PC-3 (cell line): ENCODE results near the gene CSNK2A1. TPM values are rescaled to one million over a fixed set of nuclear protein-coding genes. Genes with fewer than 3 reads are reported as not detected.

Source experiments
- ATAC-seq: fragments of 200-7000 bp; cut with Tn5 transposase; 2 replicates; pipeline ENCODE4 v1.9.1; 2020; ENCODE audit warnings: mild to moderate bottlenecking, moderate library complexity
- BruUV-seq: library from RNA; stranded (reverse); fragments of 400-500 nt; replicated peaks from 2 replicates; lab custom pipeline; 2021; lab: Mats Ljungman, UMichigan
- CTCF ChIA-PET: fragments of 300-600 bp; sonication (Branson Sonifier 250); formaldehyde crosslinking; loops from one replicate; lab custom pipeline; 2022; ENCODE audit warnings: antibody characterized with exemption; lab: Charles Lee
- POLR2A ChIA-PET: fragments of 300-600 bp; sonication (Branson Sonifier 250); formaldehyde crosslinking; loops from one replicate; lab custom pipeline; 2022; ENCODE audit warnings: antibody characterized with exemption; ENCODE audit not compliant: unreplicated experiment; lab: Charles Lee
- DNase-seq: peaks from one replicate; pipeline ENCODE4 v3.0.0-alpha.2; 2015
- H2AFZ ChIP-seq: fragments of 300-600 bp; sonication (generic); 2 replicates; pipeline ENCODE4 v1.6.0; 2016; ENCODE audit warnings: antibody characterized with exemption, low read length
- H3F3A ChIP-seq: fragments of 300-600 bp; sonication (generic); one replicate; pipeline ENCODE4 v1.6.0; 2017; ENCODE audit warnings: antibody characterized with exemption, low read length, control low read depth, mild to moderate bottlenecking; ENCODE audit not compliant: unreplicated experiment
- H3K27ac ChIP-seq: fragments of 300-600 bp; sonication (generic); 2 replicates; pipeline ENCODE4 v1.5.1; 2016; ENCODE audit warnings: mild to moderate bottlenecking, low read length
- H3K27me3 ChIP-seq: fragments of 300-600 bp; sonication (generic); 2 replicates; pipeline ENCODE4 v1.6.1; 2016; ENCODE audit warnings: low read length, mixed read lengths
- H3K36me3 ChIP-seq: fragments of 300-600 bp; sonication (generic); 2 replicates; pipeline ENCODE4 v1.6.1; 2016; ENCODE audit warnings: low read depth, mixed run types, low read length, mixed read lengths
- H3K4me1 ChIP-seq: fragments of 300-600 bp; sonication (generic); 2 replicates; pipeline ENCODE4 v1.5.1; 2016; ENCODE audit warnings: low read length; ENCODE audit not compliant: insufficient read depth
- H3K4me2 ChIP-seq: fragments of 300-600 bp; sonication (generic); 2 replicates; pipeline ENCODE4 v1.6.0; 2016; ENCODE audit warnings: low read length
- H3K4me3 ChIP-seq: fragments of 300-600 bp; sonication (generic); 2 replicates; pipeline ENCODE4 v1.5.1; 2016; ENCODE audit warnings: mild to moderate bottlenecking, low read length, mixed read lengths
- H3K79me2 ChIP-seq: fragments of 300-600 bp; sonication (generic); 2 replicates; pipeline ENCODE4 v1.6.1; 2017; ENCODE audit warnings: low read length, mixed read lengths
- H3K9ac ChIP-seq: fragments of 300-600 bp; sonication (generic); 2 replicates; pipeline ENCODE4 v1.6.0; 2016; ENCODE audit warnings: mild to moderate bottlenecking, low read length
- H3K9me2 ChIP-seq: fragments of 300-600 bp; sonication (generic); replicated peaks from 2 replicates; pipeline ENCODE4 v1.6.1; 2016; ENCODE audit warnings: mixed run types, low read length, mixed read lengths
- H3K9me3 ChIP-seq: fragments of 300-600 bp; sonication (generic); 2 replicates; pipeline ENCODE4 v1.6.1; 2016; ENCODE audit warnings: low read length, mixed read lengths
- H4K20me1 ChIP-seq: fragments of 300-600 bp; sonication (generic); 2 replicates; pipeline ENCODE4 v1.6.1; 2016; ENCODE audit warnings: low read length, mixed read lengths
- CTCF ChIP-seq: fragments of 300-600 bp; sonication (generic); conservative IDR thresholded peaks from 2 replicates; pipeline ENCODE4 v1.5.1; 2017; ENCODE audit warnings: antibody characterized with exemption, low read depth, mild to moderate bottlenecking, low read length
- EZH2 ChIP-seq: fragments of 300-600 bp; sonication (generic); IDR thresholded peaks from one replicate; pipeline ENCODE4 v1.6.1; 2017; ENCODE audit warnings: antibody characterized with exemption, mild to moderate bottlenecking, low read length; ENCODE audit not compliant: unreplicated experiment
- EZH2phosphoT487 ChIP-seq: fragments of 300-600 bp; sonication (generic); IDR thresholded peaks from 2 replicates; pipeline ENCODE4 v1.6.1; 2018; ENCODE audit warnings: mild to moderate bottlenecking, antibody characterized with exemption, low read length, borderline replicate concordance
- intact Hi-C: fragments of 100-400 bp; cut with micrococcal nuclease; formaldehyde crosslinking; loops from 2 replicates; pipeline ENCODE4 v1.9.0; 2023
- total RNA-seq: library from RNA; depleted of rRNA; stranded (reverse); fragments of >200 nt; gene quantifications from 2 replicates; pipeline ENCODE4 v1.2.3, GENCODE V29; 2014

Gene CSNK2A1
- total RNA-seq, 1 experiment from 2014 or later = 161 TPM

- Histone ChIP-seq H3K9me3 (no peaks in the 10 kb centered on the region), H3K4me2 (no peak overlapping the region), H4K20me1 (no peaks in the 10 kb centered on the region), H3K79me2 (no peaks in the 10 kb centered on the region), H3K4me3 (no peak overlapping the region), H3K4me1 (no peaks in the 10 kb centered on the region), H3K9ac (no peak overlapping the region), H3K27ac (no peak overlapping the region), H3F3A (no peaks in the 10 kb centered on the region), H2AFZ (no peak overlapping the region), H3K36me3 (no peaks in the 10 kb centered on the region), H3K27me3 (peaks cover 24% of the 10 kb centered on the region), H3K9me2 (no peaks in the 10 kb centered on the region)
- DNase-seq (no peak), ATAC-seq (no peak)
- CTCF ChIA-PET = interaction anchor here (0.6 kb wide), 1 partner anchor 53 kb away, joined by 3 read pairs; no protein-coding TSS in a partner anchor
- POLR2A ChIA-PET = no interaction called here
- intact Hi-C loops = no loop called here
- TF ChIP-seq CTCF = no peak
- no peak for TF ChIP-seq EZH2
- no peak for TF ChIP-seq EZH2phosphoT487
- no TSS peak for BruUV-seq
These were observed 48.4 kb upstream of the CSNK2A1 start for GRCh38 chr20:591941-592340.

- intact Hi-C loops = no loop called here
- Histone ChIP-seq H3K4me1 (no peaks in the 10 kb centered on the region), H3K27me3 (peaks cover 26% of the 10 kb centered on the region), H4K20me1 (no peaks in the 10 kb centered on the region), H3K9me3 (no peaks in the 10 kb centered on the region), H3K36me3 (no peaks in the 10 kb centered on the region), H2AFZ (no peak overlapping the region), H3K9me2 (no peaks in the 10 kb centered on the region), H3K4me3 (no peak overlapping the region), H3K9ac (no peak overlapping the region), H3K79me2 (no peaks in the 10 kb centered on the region), H3F3A (no peaks in the 10 kb centered on the region), H3K4me2 (no peak overlapping the region), H3K27ac (no peak overlapping the region)
- no TSS peak for BruUV-seq
- POLR2A ChIA-PET = no interaction called here
- TF ChIP-seq EZH2 = no peak
- TF ChIP-seq CTCF = no peak
- no peak for TF ChIP-seq EZH2phosphoT487
- no peak for ATAC-seq
- CTCF ChIA-PET = no interaction called here
- DNase-seq = no peak
These were observed 45.5 kb upstream of the CSNK2A1 start for GRCh38 chr20:588932-589672.

- intact Hi-C loops = no loop called here
- H2AFZ ChIP-seq = no peak overlapping the region
- ATAC-seq (no peak), DNase-seq (no peak)
- no peaks in the 10 kb centered on the region for H3K9me3 ChIP-seq
- no peak overlapping the region for H3K9ac ChIP-seq
- TF ChIP-seq EZH2 (no peak), CTCF (no peak), EZH2phosphoT487 (no peak)
- no peak overlapping the region for H3K4me3 ChIP-seq
- ChIA-PET CTCF (no interaction called here), POLR2A (no interaction called here)
- H3K36me3 ChIP-seq = no peaks in the 10 kb centered on the region
- no TSS peak for BruUV-seq
- no peak overlapping the region for H3K4me2 ChIP-seq
- no peaks in the 10 kb centered on the region for H3K9me2 ChIP-seq
- no peaks in the 10 kb centered on the region for H3K79me2 ChIP-seq
- H4K20me1 ChIP-seq = no peaks in the 10 kb centered on the region
- peaks cover 28% of the 10 kb centered on the region for H3K27me3 ChIP-seq
- H3K4me1 ChIP-seq = no peaks in the 10 kb centered on the region
- no peaks in the 10 kb centered on the region for H3F3A ChIP-seq
- H3K27ac ChIP-seq = no peak overlapping the region
These were observed 44.9 kb upstream of the CSNK2A1 start for GRCh38 chr20:588476-588875.
